HG03103 (cell line): ENCODE measurements around the gene ALOX5AP.

Experiments used
- ATAC-seq: cut with Tn5 transposase; IDR thresholded peaks from one replicate; pipeline ENCODE4 v1.9.1; 2021; ENCODE audit warnings: low read depth; ENCODE audit not compliant: unreplicated experiment

Gene ALOX5AP

GRCh38 chr13:30712536-30713532, 22.5 kb upstream of the ALOX5AP start:
- no peak for ATAC-seq

- no peak for ATAC-seq
Measured at GRCh38 chr13:30714629-30715371, 20.5 kb upstream of the ALOX5AP start.

GRCh38 chr13:30715372-30715756, 20.0 kb upstream of the ALOX5AP start:
- ATAC-seq = no peak

GRCh38 chr13:30715837-30716236, 19.5 kb upstream of the ALOX5AP start:
- no peak for ATAC-seq

- ATAC-seq = no peak
Measured at GRCh38 chr13:30718661-30719524, 16.4 kb upstream of the ALOX5AP start.

GRCh38 chr13:30719525-30719914, 15.8 kb upstream of the ALOX5AP start:
- ATAC-seq = no peak

GRCh38 chr13:30720172-30720869, 15.0 kb upstream of the ALOX5AP start:
- ATAC-seq = peak; percentile 62

GRCh38 chr13:30721936-30722335, 13.4 kb upstream of the ALOX5AP start:
- ATAC-seq = no peak

GRCh38 chr13:30722361-30722760, 13.0 kb upstream of the ALOX5AP start:
- ATAC-seq = no peak

GRCh38 chr13:30724778-30725177, 10.6 kb upstream of the ALOX5AP start:
- ATAC-seq = no peak

- ATAC-seq = no peak
Measured at GRCh38 chr13:30725326-30726085, 9.8 kb upstream of the ALOX5AP start.

GRCh38 chr13:30726192-30726591, 9.2 kb upstream of the ALOX5AP start:
- ATAC-seq = no peak

GRCh38 chr13:30727491-30728355, 7.6 kb upstream of the ALOX5AP start:
- no peak for ATAC-seq

GRCh38 chr13:30729801-30730200, 5.5 kb upstream of the ALOX5AP start:
- ATAC-seq = no peak

GRCh38 chr13:30730526-30730925, 4.8 kb upstream of the ALOX5AP start:
- ATAC-seq = no peak

GRCh38 chr13:30731361-30732045, 3.8 kb upstream of the ALOX5AP start:
- ATAC-seq = no peak

GRCh38 chr13:30732046-30732390, 3.3 kb upstream of the ALOX5AP start:
- ATAC-seq = no peak

GRCh38 chr13:30734439-30734838, 904 bp upstream of the ALOX5AP start:
- no peak for ATAC-seq
